Fibroblast of lung (primary cell): ENCODE data around the gene KLK5. TPM values are rescaled to one million over a fixed set of nuclear protein-coding genes. Genes with fewer than 3 reads are reported as not detected.

Experiments
- DNase-seq, 2 donors: peaks; one replicate each; pipeline versions ENCODE4 v3.0.0 to v3.0.0-alpha.2; 2010; ENCODE audit warnings: low read depth in 2 of 2
- H2AFZ ChIP-seq: 2 replicates; pipeline ENCODE4 v1.5.1; 2012; ENCODE audit warnings: low read length, control low read depth, inconsistent platforms
- H3K27ac ChIP-seq: 2 replicates; pipeline ENCODE4 v1.5.1; 2011; ENCODE audit warnings: low read length, control low read depth; ENCODE audit not compliant: insufficient read depth
- H3K27me3 ChIP-seq: 2 replicates; pipeline ENCODE4 v1.5.1; 2011; ENCODE audit warnings: mild to moderate bottlenecking, low read length; ENCODE audit not compliant: control insufficient read depth, insufficient read depth
- H3K36me3 ChIP-seq: 2 replicates; pipeline ENCODE4 v1.5.1; 2011; ENCODE audit warnings: low read length; ENCODE audit not compliant: control insufficient read depth, insufficient read depth
- H3K4me1 ChIP-seq: 2 replicates; pipeline ENCODE4 v1.5.1; 2011; ENCODE audit warnings: low read length; ENCODE audit not compliant: control insufficient read depth, insufficient read depth; ENCODE audit errors: extremely low read depth
- H3K4me2 ChIP-seq: 2 replicates; pipeline ENCODE4 v1.5.1; 2011; ENCODE audit warnings: low read length, control low read depth; ENCODE audit not compliant: insufficient read depth; ENCODE audit errors: extremely low read depth
- H3K4me3 ChIP-seq, 4 experiments: fragments of 200-600 bp in 1 of 4; sonication (generic) in 1 of 4; replicated peaks in 1 of 4; 2 replicates each; pipeline ENCODE4 v1.5.1; 2011 to 2016; ENCODE audit warnings: low read length in 4 of 4, low read depth in 3 of 4, mild to moderate bottlenecking in 3 of 4, control low read depth in 2 of 4, inconsistent platforms in 1 of 4, mixed read lengths in 1 of 4; ENCODE audit not compliant: insufficient read depth in 1 of 4; ENCODE audit errors: control extremely low read depth in 1 of 4
- H3K79me2 ChIP-seq: 2 replicates; pipeline ENCODE4 v1.5.1; 2012; ENCODE audit warnings: mild to moderate bottlenecking, low read length, inconsistent platforms; ENCODE audit not compliant: control insufficient read depth, insufficient read depth
- H3K9ac ChIP-seq: 2 replicates; pipeline ENCODE4 v1.5.1; 2011; ENCODE audit warnings: mild to moderate bottlenecking, low read length, control low read depth; ENCODE audit not compliant: insufficient read depth
- H3K9me3 ChIP-seq: 2 replicates; pipeline ENCODE4 v1.5.1; 2012; ENCODE audit warnings: low read depth, low read length; ENCODE audit not compliant: control insufficient read depth, insufficient read depth
- H4K20me1 ChIP-seq: 2 replicates; pipeline ENCODE4 v1.5.1; 2011; ENCODE audit warnings: low read length; ENCODE audit not compliant: control insufficient read depth, insufficient read depth; ENCODE audit errors: extremely low read depth
- CTCF ChIP-seq, 2 donors: IDR thresholded peaks in 1 of 2; conservative IDR thresholded peaks in 1 of 2; 1 replicate in 1 of 2; 2 replicates in 1 of 2; pipeline ENCODE4 v1.5.1; 2011 to 2012; ENCODE audit warnings: low read length in 2 of 2, control low read depth in 1 of 2, inconsistent platforms in 1 of 2, low read depth in 1 of 2, mild to moderate bottlenecking in 1 of 2
- EZH2 ChIP-seq: IDR thresholded peaks from 2 replicates; pipeline ENCODE4 v1.5.1; 2012; ENCODE audit warnings: low read length, control low read depth, mild to moderate bottlenecking; ENCODE audit errors: missing control alignments
- polyA plus RNA-seq, 2 donors: library from polyadenylated mRNA; depleted of rRNA in 1 of 2; stranded (reverse) in 1 of 2; unstranded in 1 of 2; fragments of >200 nt; gene quantifications; 2 replicates each; pipeline ENCODE4 v1.2.1, GENCODE V29; 2011 to 2012; ENCODE audit warnings: missing spikeins in 1 of 2
- total RNA-seq: library from RNA; depleted of rRNA; stranded (reverse); fragments of >200 nt; gene quantifications from 2 replicates; pipeline ENCODE4 v1.2.1, GENCODE V29; 2014

The KLK5 gene
- total and polyA plus RNA-seq, 2 donors (not counting 1 experiment from before 2014, with no cell fraction given) = 0.10 TPM; not detected in 1

DNA sequence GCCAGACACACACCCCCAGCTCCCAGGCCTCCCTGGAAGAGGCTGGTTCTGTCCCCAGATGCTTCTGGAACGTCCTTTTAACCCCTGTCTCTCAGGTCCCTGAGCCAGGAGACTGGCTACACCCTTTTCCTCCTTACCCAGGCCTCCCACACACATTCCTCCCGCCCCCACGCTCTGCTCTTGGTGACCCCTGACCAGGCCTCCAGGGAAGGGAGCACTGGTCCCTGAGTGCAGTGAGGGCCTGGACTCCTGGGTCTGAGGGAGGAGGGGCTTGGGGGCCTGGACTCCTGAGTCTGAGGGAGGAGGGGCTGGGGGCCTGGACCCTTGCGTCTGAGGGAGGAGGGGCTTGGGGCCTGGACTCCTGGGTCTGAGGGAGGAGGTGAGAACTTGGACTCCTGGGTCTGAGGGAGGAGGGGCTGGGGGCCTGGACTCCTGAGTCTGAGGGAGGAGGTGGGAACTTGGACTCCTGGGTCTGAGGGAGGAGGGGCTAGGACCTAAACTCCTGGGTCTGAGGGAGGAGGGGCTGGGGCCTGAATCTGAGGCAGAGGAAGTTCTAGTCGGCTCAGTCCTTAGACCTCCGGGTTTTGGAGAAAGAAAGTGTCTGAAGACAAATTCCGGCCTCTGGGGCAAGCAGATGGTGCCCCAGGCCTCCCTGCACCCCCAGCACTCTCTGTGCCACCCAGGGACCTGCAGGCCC lies 16.0 kb upstream of the KLK5 start:
- no peak for DNase-seq
- H3K9ac ChIP-seq = no peak overlapping the region
- no peaks in the 10 kb centered on the region for H3K79me2 ChIP-seq
- no peak overlapping the region for H3K27ac ChIP-seq
- no peaks in the 10 kb centered on the region for H3K27me3 ChIP-seq
- no peak overlapping the region for H3K4me2 ChIP-seq
- no peaks in the 10 kb centered on the region for H3K4me1 ChIP-seq
- H3K9me3 ChIP-seq = no peaks in the 10 kb centered on the region
- TF ChIP-seq CTCF (conservative IDR thresholded peaks at IDR 0.05 in 1 of 2, IDR thresholded peaks at IDR 0.05 in 1 of 2; ENCODE audit: low read depth in 1 of 2, low read length in 2 of 2) = no peak
- no peak for TF ChIP-seq EZH2
- no peaks in the 10 kb centered on the region for H4K20me1 ChIP-seq
- H3K4me3 ChIP-seq = no peak overlapping the region
- H3K36me3 ChIP-seq = no peaks in the 10 kb centered on the region
- no peak overlapping the region for H2AFZ ChIP-seq

DNA sequence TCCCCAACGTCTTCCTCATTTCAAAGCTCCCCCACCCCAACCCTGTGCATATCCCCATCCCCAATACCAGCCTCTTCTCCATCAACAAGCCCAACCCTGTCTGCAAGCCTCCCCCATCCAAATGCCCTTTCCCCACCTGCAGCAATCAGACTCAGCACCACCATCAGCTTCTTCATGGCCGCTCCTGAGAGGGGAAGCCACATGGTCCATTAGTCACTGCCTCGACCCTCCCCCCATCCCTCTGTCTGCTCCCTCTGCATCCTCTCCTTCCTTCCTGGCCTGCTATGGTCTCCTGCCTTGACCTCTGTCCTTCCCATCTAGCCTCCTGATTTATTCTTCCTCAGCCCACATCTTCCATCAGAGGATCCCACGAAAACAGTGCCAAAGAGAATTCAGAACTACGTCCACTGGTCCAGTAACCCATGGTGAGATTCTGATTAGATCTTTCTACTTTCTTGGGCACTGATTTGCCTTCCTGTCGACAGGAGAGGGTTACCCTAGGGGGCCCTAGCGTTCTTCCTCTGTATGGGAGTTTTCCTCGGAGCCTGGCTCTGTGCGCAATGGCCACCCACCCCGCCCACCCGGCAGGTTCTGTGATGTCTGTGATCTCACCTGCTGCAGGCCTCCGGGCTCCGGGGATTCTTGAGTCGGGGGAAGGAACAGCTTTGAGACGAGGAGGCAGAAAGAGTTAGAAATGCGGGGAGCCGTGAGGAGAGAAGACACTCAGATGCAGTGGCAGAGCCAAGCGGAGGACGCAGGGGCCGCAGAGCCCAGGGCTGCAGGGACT lies 15.3 kb upstream of the KLK5 start:
- no peak overlapping the region for H3K9ac ChIP-seq
- H3K27me3 ChIP-seq = no peaks in the 10 kb centered on the region
- no peaks in the 10 kb centered on the region for H3K4me1 ChIP-seq
- TF ChIP-seq EZH2 (no peak), CTCF (conservative IDR thresholded peaks at IDR 0.05 in 1 of 2, IDR thresholded peaks at IDR 0.05 in 1 of 2; ENCODE audit: low read depth in 1 of 2, low read length in 2 of 2) (no peak)
- H3K27ac ChIP-seq = no peak overlapping the region
- H3K9me3 ChIP-seq = no peaks in the 10 kb centered on the region
- H3K4me2 ChIP-seq = no peak overlapping the region
- H3K36me3 ChIP-seq = no peaks in the 10 kb centered on the region
- H3K4me3 ChIP-seq = no peak overlapping the region
- no peaks in the 10 kb centered on the region for H4K20me1 ChIP-seq
- H3K79me2 ChIP-seq = no peaks in the 10 kb centered on the region
- no peak overlapping the region for H2AFZ ChIP-seq
- DNase-seq = no peak

DNA sequence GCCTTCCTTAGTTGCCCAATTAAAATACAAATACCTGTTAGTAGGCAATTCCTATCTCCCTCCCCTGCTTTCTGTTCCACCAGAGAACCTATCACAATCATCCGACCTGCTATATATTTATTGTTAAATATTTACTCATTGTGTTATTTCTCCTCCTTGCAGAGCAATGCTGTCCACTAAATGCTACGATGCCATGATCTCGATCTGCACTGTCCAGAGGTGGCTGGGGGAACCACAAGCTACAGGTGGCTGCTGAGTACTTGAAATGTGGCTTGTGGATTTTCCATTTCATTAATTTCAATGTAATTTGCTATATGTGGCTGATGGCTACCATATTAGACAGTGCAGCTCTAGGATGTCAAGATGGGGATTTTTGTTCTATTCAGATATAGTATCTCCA lies 11.4 kb upstream of the KLK5 start:
- Histone ChIP-seq H2AFZ (no peak overlapping the region), H3K27me3 (no peaks in the 10 kb centered on the region), H3K27ac (no peak overlapping the region), H3K9ac (no peak overlapping the region), H3K4me1 (no peaks in the 10 kb centered on the region), H3K4me2 (no peak overlapping the region), H4K20me1 (no peaks in the 10 kb centered on the region), H3K36me3 (no peaks in the 10 kb centered on the region), H3K9me3 (no peaks in the 10 kb centered on the region), H3K4me3 (no peak overlapping the region), H3K79me2 (no peaks in the 10 kb centered on the region)
- DNase-seq = no peak
- TF ChIP-seq EZH2 (no peak), CTCF (conservative IDR thresholded peaks at IDR 0.05 in 1 of 2, IDR thresholded peaks at IDR 0.05 in 1 of 2; ENCODE audit: low read depth in 1 of 2, low read length in 2 of 2) (no peak)
